Measurements from ENCODE around the gene PAPPA2. TPM values are rescaled to one million over a fixed set of nuclear protein-coding genes. Genes with fewer than 3 reads are reported as not detected.

Gene PAPPA2
- total and polyA plus RNA-seq, 9 donors, result 0.01 to 0.69 (median 0.32) TPM; not detected in 4

GRCh38 chr1:176849281-176849680, 386.3 kb downstream of the PAPPA2 start:
- intact Hi-C loops (cut with DNase I), result loop anchor here in 1 of 4 donors (10.0 kb wide), 2 partner anchors 294 to 1704 kb away; no protein-coding TSS in a partner anchor
- H3K4me1 ChIP-seq (ENCODE audit: insufficient read depth), result no peaks in the 10 kb centered on the region
- TF ChIP-seq POLR2A (IDR thresholded peaks at IDR 0.05) (no peak), EP300 (IDR thresholded peaks at IDR 0.05) (no peak)
- H3K4me3 ChIP-seq, result no peak overlapping the region
- no peak for DNase-seq
- H3K27me3 ChIP-seq, result no peaks in the 10 kb centered on the region
- 66 to 96% (median 77%) methylated on average over 3 of the region's 3 CpGs for WGBS, 3 donors
- H3K9me3 ChIP-seq, result no peaks in the 10 kb centered on the region
- H3K36me3 ChIP-seq, result no peaks in the 10 kb centered on the region
- no peak overlapping the region for H3K27ac ChIP-seq

DNA sequence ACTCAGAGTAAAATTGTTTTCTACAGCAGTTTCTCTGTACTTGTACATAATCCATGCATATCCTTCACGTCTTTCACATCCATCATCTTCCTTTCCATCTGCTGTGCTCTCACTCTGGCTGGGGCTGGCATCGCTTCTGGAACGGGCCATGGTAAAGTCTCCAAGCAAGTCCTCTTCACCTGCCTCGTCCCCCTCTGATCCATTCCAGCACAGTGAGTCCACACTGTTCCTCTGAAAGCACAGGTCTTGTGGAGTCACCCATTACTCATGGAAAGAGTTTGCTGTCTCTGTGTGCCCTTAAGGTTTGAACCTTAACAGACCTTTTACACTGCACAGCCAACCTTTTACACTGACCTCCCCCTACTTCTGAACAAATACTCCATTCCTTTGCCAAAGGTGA, 387.9 kb downstream of the PAPPA2 start:
- no peaks in the 10 kb centered on the region for H3K9me3 ChIP-seq
- H3K27me3 ChIP-seq, result no peaks in the 10 kb centered on the region
- H3K4me3 ChIP-seq, result no peak overlapping the region
- TF ChIP-seq POLR2A (IDR thresholded peaks at IDR 0.05), result no peak
- no peak for TF ChIP-seq CTCF (IDR thresholded peaks at IDR 0.05)
- TF ChIP-seq EP300 (IDR thresholded peaks at IDR 0.05), result no peak
- no peak overlapping the region for H3K27ac ChIP-seq
- WGBS, 3 donors, result 53 to 83% (median 69%) methylated on average over 4 of the region's 4 CpGs
- H3K4me1 ChIP-seq (ENCODE audit: insufficient read depth), result no peaks in the 10 kb centered on the region
- intact Hi-C loops (cut with DNase I), result no loop called here
- no peak for DNase-seq
- H3K36me3 ChIP-seq, result no peaks in the 10 kb centered on the region

GRCh38 chr1:176852124-176852523, 389.1 kb downstream of the PAPPA2 start:
- H3K4me3 ChIP-seq, result no peak overlapping the region
- intact Hi-C loops (cut with DNase I), result no loop called here
- H3K36me3 ChIP-seq, result no peaks in the 10 kb centered on the region
- H3K9me3 ChIP-seq, result no peaks in the 10 kb centered on the region
- DNase-seq, result no peak
- H3K27ac ChIP-seq, result no peak overlapping the region
- H3K27me3 ChIP-seq, result no peaks in the 10 kb centered on the region
- TF ChIP-seq POLR2A (IDR thresholded peaks at IDR 0.05) (no peak), CTCF (IDR thresholded peaks at IDR 0.05) (no peak), EP300 (IDR thresholded peaks at IDR 0.05) (no peak)
- WGBS, 3 donors, result 85 to 92% (median 87%) methylated on average over 3 of the region's 3 CpGs
- no peaks in the 10 kb centered on the region for H3K4me1 ChIP-seq (ENCODE audit: insufficient read depth)

DNA sequence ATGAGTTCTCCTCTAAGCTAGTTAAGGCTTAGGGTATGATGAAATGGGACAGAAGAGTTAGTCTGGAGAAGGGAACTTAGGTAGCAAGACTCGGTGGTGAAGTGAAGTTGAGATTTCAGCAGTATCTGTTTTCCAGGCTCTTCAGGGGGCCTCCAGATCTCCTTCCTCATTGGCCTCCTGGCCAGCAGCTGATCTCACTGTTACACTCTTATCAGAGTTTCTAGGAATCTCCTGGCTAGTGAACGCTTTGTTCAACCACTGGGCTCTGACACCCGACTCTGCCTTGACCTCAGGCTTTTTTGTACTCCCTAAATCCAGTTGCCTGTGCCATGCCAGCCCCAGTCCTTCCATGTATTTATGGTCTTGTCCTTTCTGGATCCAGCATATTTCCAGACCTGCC, 390.5 kb downstream of the PAPPA2 start:
- Histone ChIP-seq H3K27me3 (no peaks in the 10 kb centered on the region), H3K4me1 (ENCODE audit: insufficient read depth) (no peaks in the 10 kb centered on the region), H3K9me3 (no peaks in the 10 kb centered on the region), H3K4me3 (no peak overlapping the region), H3K27ac (no peak overlapping the region), H3K36me3 (no peaks in the 10 kb centered on the region)
- TF ChIP-seq EP300 (IDR thresholded peaks at IDR 0.05) (no peak), CTCF (IDR thresholded peaks at IDR 0.05) (no peak), POLR2A (IDR thresholded peaks at IDR 0.05) (no peak)
- intact Hi-C loops (cut with DNase I), result no loop called here
- WGBS, 3 donors, result 47 to 59% (median 52%) methylated on average over 3 of the region's 3 CpGs
- no peak for DNase-seq

DNA sequence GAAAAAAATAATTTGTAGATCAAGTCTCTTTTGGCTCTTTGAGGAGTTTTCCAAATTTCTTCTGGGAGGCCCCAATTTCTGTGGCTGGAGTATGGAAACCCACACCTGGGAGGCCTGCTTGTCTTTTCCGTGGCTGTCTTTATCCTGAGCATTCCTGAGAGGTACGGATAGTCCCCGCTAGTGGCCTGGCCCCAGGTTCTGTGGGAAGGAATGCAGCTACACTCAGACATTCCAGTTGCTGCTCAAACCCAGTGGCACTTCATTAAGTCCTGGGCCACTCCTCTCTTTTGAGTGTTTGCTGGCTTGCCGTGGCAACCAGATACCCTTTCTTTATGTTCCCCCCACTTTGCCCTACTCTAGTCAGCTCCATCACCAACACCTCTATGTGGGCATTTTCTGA, 391.1 kb downstream of the PAPPA2 start:
- H3K4me1 ChIP-seq (ENCODE audit: insufficient read depth), result no peaks in the 10 kb centered on the region
- H3K27me3 ChIP-seq, result no peaks in the 10 kb centered on the region
- no peak overlapping the region for H3K27ac ChIP-seq
- no peak for DNase-seq
- intact Hi-C loops (cut with DNase I), result no loop called here
- no peak overlapping the region for H3K4me3 ChIP-seq
- TF ChIP-seq POLR2A (IDR thresholded peaks at IDR 0.05) (no peak), CTCF (IDR thresholded peaks at IDR 0.05) (no peak), EP300 (IDR thresholded peaks at IDR 0.05) (no peak)
- H3K9me3 ChIP-seq, result no peaks in the 10 kb centered on the region
- no peaks in the 10 kb centered on the region for H3K36me3 ChIP-seq
- 85 to 88% (median 88%) methylated on average over 4 of the region's 4 CpGs for WGBS, 3 donors
